Keratinocyte (primary cell): ENCODE results near the gene TBCA.

Experiments
- EZH2 ChIP-seq: IDR thresholded peaks from one replicate; pipeline ENCODE4 v1.6.1; 2012; ENCODE audit warnings: inconsistent platforms, mild to moderate bottlenecking, low read length, moderate library complexity
- TF ChIP-seq, protein P1 (sequence below), 3 experiments: IDR thresholded peaks in 1 of 3; conservative IDR thresholded peaks in 1 of 3; optimal IDR thresholded peaks in 1 of 3; 2 replicates in 2 of 3; 3 replicates in 1 of 3; pipeline versions ENCODE3 to v1.5.1; 2011; ENCODE audit warnings: low read length in 3 of 3, mild to moderate bottlenecking in 3 of 3, moderate library complexity in 2 of 3, control low read depth in 1 of 3, inconsistent platforms in 1 of 3; ENCODE audit not compliant: insufficient read depth in 2 of 3; ENCODE audit errors: extremely low read depth in 1 of 3

DNA sequence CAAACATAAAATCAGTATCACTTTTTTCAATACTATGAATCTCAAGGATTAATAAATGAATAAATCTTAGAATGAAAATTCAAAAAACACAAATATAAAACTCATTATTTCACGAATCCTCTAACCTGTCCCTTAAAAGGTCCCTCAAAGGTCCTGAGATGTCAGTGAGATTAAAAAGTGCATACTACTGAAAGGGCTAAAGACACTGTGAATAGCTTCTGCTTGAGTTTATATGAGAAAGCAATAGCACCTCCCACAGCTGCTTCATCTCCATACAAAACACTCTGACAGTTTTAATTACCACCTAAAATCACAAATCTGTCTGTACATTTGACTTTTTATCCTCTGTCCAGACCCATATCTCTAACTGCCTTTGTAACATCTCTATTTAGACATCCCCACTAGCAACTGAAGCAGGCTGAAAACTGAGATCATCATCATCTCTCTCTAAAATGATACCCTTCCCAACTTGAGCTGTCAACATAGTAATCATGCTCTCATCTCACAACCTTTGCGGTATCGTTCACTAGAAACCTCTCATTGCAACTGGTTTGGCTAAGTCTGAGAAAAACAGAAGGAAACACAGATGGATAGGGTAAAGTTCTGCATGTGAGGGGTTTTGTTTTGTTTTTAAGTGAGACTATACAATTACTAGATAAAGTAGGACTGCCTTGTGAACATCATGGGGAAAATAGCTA is 56.3 kb downstream of the TBCA start:
- no peak for TF ChIP-seq EZH2
- TF ChIP-seq, protein P1, sequence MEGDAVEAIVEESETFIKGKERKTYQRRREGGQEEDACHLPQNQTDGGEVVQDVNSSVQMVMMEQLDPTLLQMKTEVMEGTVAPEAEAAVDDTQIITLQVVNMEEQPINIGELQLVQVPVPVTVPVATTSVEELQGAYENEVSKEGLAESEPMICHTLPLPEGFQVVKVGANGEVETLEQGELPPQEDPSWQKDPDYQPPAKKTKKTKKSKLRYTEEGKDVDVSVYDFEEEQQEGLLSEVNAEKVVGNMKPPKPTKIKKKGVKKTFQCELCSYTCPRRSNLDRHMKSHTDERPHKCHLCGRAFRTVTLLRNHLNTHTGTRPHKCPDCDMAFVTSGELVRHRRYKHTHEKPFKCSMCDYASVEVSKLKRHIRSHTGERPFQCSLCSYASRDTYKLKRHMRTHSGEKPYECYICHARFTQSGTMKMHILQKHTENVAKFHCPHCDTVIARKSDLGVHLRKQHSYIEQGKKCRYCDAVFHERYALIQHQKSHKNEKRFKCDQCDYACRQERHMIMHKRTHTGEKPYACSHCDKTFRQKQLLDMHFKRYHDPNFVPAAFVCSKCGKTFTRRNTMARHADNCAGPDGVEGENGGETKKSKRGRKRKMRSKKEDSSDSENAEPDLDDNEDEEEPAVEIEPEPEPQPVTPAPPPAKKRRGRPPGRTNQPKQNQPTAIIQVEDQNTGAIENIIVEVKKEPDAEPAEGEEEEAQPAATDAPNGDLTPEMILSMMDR (optimal IDR thresholded peaks at IDR 0.05 in 1 of 3, IDR thresholded peaks at IDR 0.05 in 1 of 3, conservative IDR thresholded peaks at IDR 0.05 in 1 of 3; ENCODE audit: extremely low read depth in 1 of 3, insufficient read depth in 2 of 3, low read length in 3 of 3), result no peak
